HepG2 (cell line): Measurements from ENCODE around the gene FAAP100. TPM values are rescaled to one million over a fixed set of nuclear protein-coding genes. Genes with fewer than 3 reads are reported as not detected.

Experiments
- ATF1 ChIP-seq: IDR thresholded peaks from 2 replicates; pipeline ENCODE4 v1.6.1; 2016; ENCODE audit warnings: mild to moderate bottlenecking, control low read depth
- EEA1 ChIP-seq: sonication (generic); formaldehyde crosslinking; IDR thresholded peaks from 2 replicates; pipeline ENCODE4 v1.5.1; 2020; ENCODE audit warnings: mild to moderate bottlenecking, missing genetic modification reagents, borderline replicate concordance
- ETV5 ChIP-seq: IDR thresholded peaks from 2 replicates; pipeline ENCODE4 v1.6.1; 2018; ENCODE audit warnings: missing biosample characterization, missing genetic modification reagents, inconsistent platforms, borderline replicate concordance
- KDM5B ChIP-seq: sonication (generic); formaldehyde crosslinking; IDR thresholded peaks from 2 replicates; pipeline ENCODE4 v1.4.0; 2020; ENCODE audit warnings: missing genetic modification reagents, mild to moderate bottlenecking, borderline replicate concordance
- MAZ ChIP-seq, 2 experiments: sonication (generic) in 1 of 2; formaldehyde crosslinking in 1 of 2; IDR thresholded peaks; 2 replicates each; pipeline versions ENCODE4 v1.5.0 to v1.6.1; 2012 to 2020; ENCODE audit warnings: low read depth in 2 of 2, mild to moderate bottlenecking in 2 of 2, borderline replicate concordance in 1 of 2, improper control_type of control experiment in 1 of 2, low read length in 1 of 2, missing genetic modification reagents in 1 of 2, moderate library complexity in 1 of 2
- RARG ChIP-seq: sonication (generic); formaldehyde crosslinking; IDR thresholded peaks from 2 replicates; pipeline ENCODE4 v1.4.0; 2020; ENCODE audit warnings: low read depth, mild to moderate bottlenecking, missing genetic modification reagents
- SALL2 ChIP-seq: sonication (generic); formaldehyde crosslinking; IDR thresholded peaks from 2 replicates; pipeline ENCODE4 v1.8.1; 2023; ENCODE audit warnings: mild to moderate bottlenecking, missing genetic modification reagents, inconsistent platforms
- SSRP1 ChIP-seq: IDR thresholded peaks from 2 replicates; pipeline ENCODE4 v1.6.1; 2016; ENCODE audit warnings: control low read depth
- TCF12 ChIP-seq, 2 experiments: fragments of 450-650 bp in 1 of 2; sonication (generic) in 1 of 2; formaldehyde crosslinking in 1 of 2; IDR thresholded peaks; 2 replicates each; pipeline versions ENCODE4 v1.6.1 to v1.8.0; 2017 to 2022; ENCODE audit warnings: antibody characterized with exemption in 1 of 2, mild to moderate bottlenecking in 1 of 2, missing genetic modification reagents in 1 of 2, moderate library complexity in 1 of 2
- USF2 ChIP-seq, 2 experiments: sonication (generic) in 1 of 2; formaldehyde crosslinking in 1 of 2; IDR thresholded peaks; 2 replicates each; pipeline versions ENCODE4 v1.5.1 to v1.6.1; 2011 to 2020; ENCODE audit warnings: borderline replicate concordance in 1 of 2, low read depth in 1 of 2, low read length in 1 of 2, mild to moderate bottlenecking in 1 of 2, missing genetic modification reagents in 1 of 2, moderate library complexity in 1 of 2
- ZBTB4 ChIP-seq: sonication (generic); formaldehyde crosslinking; IDR thresholded peaks from 2 replicates; pipeline ENCODE4 v1.4.0; 2020; ENCODE audit warnings: missing genetic modification reagents, mild to moderate bottlenecking, borderline replicate concordance
- ZIK1 ChIP-seq: sonication (generic); formaldehyde crosslinking; IDR thresholded peaks from 2 replicates; pipeline ENCODE4 v1.5.0; 2020; ENCODE audit warnings: mild to moderate bottlenecking, low read depth, missing genetic modification reagents, borderline replicate concordance
- ZNF280D ChIP-seq: sonication (generic); formaldehyde crosslinking; IDR thresholded peaks from 2 replicates; pipeline ENCODE4 v1.5.1; 2020; ENCODE audit warnings: mild to moderate bottlenecking, missing genetic modification reagents
- ZNF329 ChIP-seq: sonication (generic); formaldehyde crosslinking; IDR thresholded peaks from 2 replicates; pipeline ENCODE4 v1.9.0; 2021; ENCODE audit warnings: low read depth, mild to moderate bottlenecking, missing genetic modification reagents
- ZNF468 ChIP-seq: sonication (generic); formaldehyde crosslinking; IDR thresholded peaks from 2 replicates; pipeline ENCODE4 v1.8.0; 2022; ENCODE audit warnings: mild to moderate bottlenecking, moderate library complexity, missing genetic modification reagents
- ZNF558 ChIP-seq: sonication (generic); formaldehyde crosslinking; IDR thresholded peaks from 2 replicates; pipeline ENCODE4 v1.9.0; 2022; ENCODE audit warnings: mild to moderate bottlenecking, missing genetic modification reagents, borderline replicate concordance
- ZNF784 ChIP-seq: sonication (generic); formaldehyde crosslinking; IDR thresholded peaks from 2 replicates; pipeline ENCODE4 v1.5.1; 2020; ENCODE audit warnings: missing genetic modification reagents, mild to moderate bottlenecking, borderline replicate concordance
- ZSCAN31 ChIP-seq: sonication (generic); formaldehyde crosslinking; IDR thresholded peaks from 2 replicates; pipeline ENCODE4 v1.5.0; 2020; ENCODE audit warnings: low read depth, mild to moderate bottlenecking, missing genetic modification reagents
- polyA plus RNA-seq, 8 experiments: library from polyadenylated mRNA; depleted of rRNA in 3 of 8; stranded (reverse) in 7 of 8; unstranded in 1 of 8; fragments of >200 nt; fragmentation: Illumina TruSeq in 4 of 8; extraction: Trizol in 4 of 8; gene quantifications; 2 replicates each; pipeline versions ENCODE4 v1.2.1 to v1.2.3, GENCODE V29; 2011 to 2016; ENCODE audit warnings: low read depth in 4 of 8, missing spikeins in 1 of 8, mixed read lengths in 1 of 8; ENCODE audit not compliant: insufficient read depth in 1 of 8
- total RNA-seq, 5 experiments: library from RNA; depleted of rRNA; stranded (reverse); fragments of >200 nt; fragmentation: Illumina TruSeq; extraction: Trizol; gene quantifications; 2 replicates each; pipeline ENCODE4 v1.2.3, GENCODE V29; 2016; ENCODE audit warnings: low read depth in 1 of 5

The FAAP100 gene
- total and polyA plus RNA-seq, 2 of the 13 experiments (the other 11 are each of a cell fraction or from before 2014, with no cell fraction given): 7.6 to 20.8 TPM

GRCh38 chr17:81513372-81513752, 38.8 kb downstream of the FAAP100 start (continued):
- TF ChIP-seq ZBTB4 (CRISPR knock-in tag) (no peak; the same call in 1 of the 2 replicates), ZNF329 (CRISPR knock-in tag) (peak; percentile 15; the same call in 1 of the 2 replicates), ZNF468 (CRISPR knock-in tag) (no peak), ETV5 (CRISPR knock-in tag) (0 out of 2 replicates have a peak, but pooled peaks have one; percentile 4), ATF1 (CRISPR knock-in tag) (no peak), EEA1 (CRISPR knock-in tag) (no peak), ZNF784 (CRISPR knock-in tag) (peak; percentile 59; the same call in 1 of the 2 replicates), RARG (CRISPR knock-in tag) (0 out of 2 replicates have a peak, but pooled peaks have one; percentile 32), ZIK1 (CRISPR knock-in tag) (0 out of 2 replicates have a peak, but pooled peaks have one; percentile 8), ZNF280D (CRISPR knock-in tag) (0 out of 2 replicates have a peak, but pooled peaks have one; percentile 60), ZSCAN31 (CRISPR knock-in tag) (peak; percentile 82), SALL2 (0 out of 2 replicates have a peak, but pooled peaks have one; percentile 34), MAZ (IDR thresholded peaks at IDR 0.05; ENCODE audit: borderline replicate concordance, low read depth, low read length) (no peak; the same call in 1 of the 2 replicates), MAZ (CRISPR knock-in tag; IDR thresholded peaks at IDR 0.05; ENCODE audit: low read depth) (no peak; the same call in 1 of the 2 replicates), KDM5B (CRISPR knock-in tag) (no peak), ZNF558 (CRISPR knock-in tag) (peak; percentile 21; the same call in 1 of the 2 replicates), USF2 (IDR thresholded peaks at IDR 0.05; ENCODE audit: low read depth, low read length) (no peak), USF2 (CRISPR knock-in tag; IDR thresholded peaks at IDR 0.05; ENCODE audit: borderline replicate concordance) (peak; percentile 71; the same call in 1 of the 2 replicates), SSRP1 (CRISPR knock-in tag) (no peak), TCF12 (IDR thresholded peaks at IDR 0.05) (no peak), TCF12 (CRISPR knock-in tag; IDR thresholded peaks at IDR 0.05) (no peak)
